Transverse colon (tissue), 3 donors: ENCODE measurements around the gene HIVEP3.

Experiments
- CTCF ChIP-seq, 5 experiments: fragments of 200-600 bp in 3 of 5; fragments of 450-650 bp in 2 of 5; sonication (generic) in 3 of 5; IDR thresholded peaks; 1 replicate in 2 of 5; 2 replicates in 3 of 5; pipeline ENCODE4 v1.5.1; 2016 to 2017; ENCODE audit warnings: antibody characterized with exemption in 5 of 5, inconsistent platforms in 3 of 5, mild to moderate bottlenecking in 2 of 5, moderate library complexity in 1 of 5
- EP300 ChIP-seq: sonication (generic); formaldehyde crosslinking; IDR thresholded peaks from one replicate; pipeline ENCODE4 v1.6.1; 2017; ENCODE audit warnings: antibody characterized with exemption, low read depth
- POLR2A ChIP-seq: fragments of 450-650 bp; IDR thresholded peaks from one replicate; pipeline ENCODE4 v1.6.1; 2016; ENCODE audit warnings: antibody characterized with exemption, mild to moderate bottlenecking, moderate library complexity

- no peak for TF ChIP-seq CTCF (IDR thresholded peaks at IDR 0.05)
- no peak for TF ChIP-seq POLR2A
- TF ChIP-seq EP300: no peak
Observed at GRCh38 chr1:41613689-41614574, 304.8 kb downstream of the HIVEP3 start.
